ENCODE data around the gene RTN4RL1. TPM values are rescaled to one million over a fixed set of nuclear protein-coding genes. Genes with fewer than 3 reads are reported as not detected.

Gene RTN4RL1
- total RNA-seq, 1 donor from 2014 or later, result not detected

GRCh38 chr17:1915889-1916288 lies 109.2 kb downstream of the RTN4RL1 start:
- no peaks in the 10 kb centered on the region for H3K36me3 Mint-ChIP-seq (ENCODE audit: low read depth, unreplicated experiment)
- peaks cover 7% of the 10 kb centered on the region for H3K27me3 Mint-ChIP-seq (ENCODE audit: unreplicated experiment)
- H3K4me1 Mint-ChIP-seq (ENCODE audit: unreplicated experiment), result peaks cover 3% of the 10 kb centered on the region

GRCh38 chr17:1914661-1915083 lies 110.5 kb downstream of the RTN4RL1 start:
- no peak for TF ChIP-seq CTCF (IDR thresholded peaks at IDR 0.05; ENCODE audit: unreplicated experiment)
- Mint-ChIP-seq H3K27me3 (ENCODE audit: unreplicated experiment) (peaks cover 7% of the 10 kb centered on the region), H3K4me3 (ENCODE audit: unreplicated experiment) (no peak overlapping the region), H3K27ac (ENCODE audit: unreplicated experiment) (peak overlapping the region; percentile 48), H3K4me1 (ENCODE audit: unreplicated experiment) (peaks cover 3% of the 10 kb centered on the region), H3K9me3 (ENCODE audit: unreplicated experiment) (no peaks in the 10 kb centered on the region), H3K36me3 (ENCODE audit: low read depth, unreplicated experiment) (no peaks in the 10 kb centered on the region)
- DNase-seq (ENCODE audit: low spot score), result no peak

More at GRCh38 chr17:1915889-1916288, 109.2 kb downstream of the RTN4RL1 start:
- H3K4me3 Mint-ChIP-seq (ENCODE audit: unreplicated experiment), result no peak overlapping the region
- H3K27ac Mint-ChIP-seq (ENCODE audit: unreplicated experiment), result no peak overlapping the region
- no peak for DNase-seq (ENCODE audit: low spot score)
- no peak for TF ChIP-seq CTCF (IDR thresholded peaks at IDR 0.05; ENCODE audit: unreplicated experiment)
- H3K9me3 Mint-ChIP-seq (ENCODE audit: unreplicated experiment), result no peaks in the 10 kb centered on the region

- Mint-ChIP-seq H3K36me3 (ENCODE audit: low read depth, unreplicated experiment) (no peaks in the 10 kb centered on the region), H3K27ac (ENCODE audit: unreplicated experiment) (no peak overlapping the region), H3K4me3 (ENCODE audit: unreplicated experiment) (no peak overlapping the region), H3K27me3 (ENCODE audit: unreplicated experiment) (peaks cover 7% of the 10 kb centered on the region), H3K9me3 (ENCODE audit: unreplicated experiment) (no peaks in the 10 kb centered on the region), H3K4me1 (ENCODE audit: unreplicated experiment) (peaks cover 5% of the 10 kb centered on the region)
- no peak for DNase-seq (ENCODE audit: low spot score)
- TF ChIP-seq CTCF (IDR thresholded peaks at IDR 0.05; ENCODE audit: unreplicated experiment), result no peak
Observed at GRCh38 chr17:1913702-1914101, 111.4 kb downstream of the RTN4RL1 start.

- no peak overlapping the region for H3K27ac Mint-ChIP-seq (ENCODE audit: unreplicated experiment)
- TF ChIP-seq CTCF (IDR thresholded peaks at IDR 0.05; ENCODE audit: unreplicated experiment), result no peak
- H3K9me3 Mint-ChIP-seq (ENCODE audit: unreplicated experiment), result no peaks in the 10 kb centered on the region
- peaks cover 10% of the 10 kb centered on the region for H3K27me3 Mint-ChIP-seq (ENCODE audit: unreplicated experiment)
- no peak for DNase-seq (ENCODE audit: low spot score)
- no peak overlapping the region for H3K4me3 Mint-ChIP-seq (ENCODE audit: unreplicated experiment)
- peaks cover 5% of the 10 kb centered on the region for H3K4me1 Mint-ChIP-seq (ENCODE audit: unreplicated experiment)
- H3K36me3 Mint-ChIP-seq (ENCODE audit: low read depth, unreplicated experiment), result no peaks in the 10 kb centered on the region
Observed at GRCh38 chr17:1912146-1912545, 113.0 kb downstream of the RTN4RL1 start.

GRCh38 chr17:1909985-1910384 lies 115.1 kb downstream of the RTN4RL1 start:
- H3K4me3 Mint-ChIP-seq (ENCODE audit: unreplicated experiment), result no peak overlapping the region
- H3K27ac Mint-ChIP-seq (ENCODE audit: unreplicated experiment), result no peak overlapping the region
- H3K4me1 Mint-ChIP-seq (ENCODE audit: unreplicated experiment), result peaks cover 5% of the 10 kb centered on the region
- TF ChIP-seq CTCF (IDR thresholded peaks at IDR 0.05; ENCODE audit: unreplicated experiment), result no peak
- DNase-seq (ENCODE audit: low spot score), result no peak
- H3K27me3 Mint-ChIP-seq (ENCODE audit: unreplicated experiment), result peaks cover 13% of the 10 kb centered on the region
- H3K36me3 Mint-ChIP-seq (ENCODE audit: low read depth, unreplicated experiment), result no peaks in the 10 kb centered on the region
- H3K9me3 Mint-ChIP-seq (ENCODE audit: unreplicated experiment), result no peaks in the 10 kb centered on the region

All from endothelial cell (in vitro differentiated cells).